Astrocyte (in vitro differentiated cells and primary cell): ENCODE measurements around the gene ATRAID. TPM values are rescaled to one million over a fixed set of nuclear protein-coding genes. Genes with fewer than 3 reads are reported as not detected.

Experiments
- DNase-seq: peaks from one replicate; pipeline ENCODE4 v3.0.0-alpha.2; 2010; ENCODE audit warnings: low read depth
- FAIRE-seq: peaks from 2 replicates; lab custom pipeline; 2011; peaks lifted over from hg19 to GRCh38; lab: Jason Lieb, UNC
- H2AFZ ChIP-seq: 2 replicates; pipeline ENCODE4 v1.6.0; 2012; ENCODE audit warnings: low read depth, low read length, inconsistent platforms
- H3K27ac ChIP-seq: 2 replicates; pipeline ENCODE4 v1.5.1; 2011; ENCODE audit warnings: low read depth, low read length, inconsistent platforms
- H3K27me3 ChIP-seq: 2 replicates; pipeline ENCODE4 v1.6.0; 2011; ENCODE audit warnings: low read length, inconsistent platforms; ENCODE audit not compliant: insufficient read depth
- H3K36me3 ChIP-seq: 2 replicates; pipeline ENCODE4 v1.5.1; 2011; ENCODE audit warnings: low read length, inconsistent platforms; ENCODE audit not compliant: insufficient read depth
- H3K4me1 ChIP-seq: 2 replicates; pipeline ENCODE4 v1.5.1; 2011; ENCODE audit warnings: low read length, inconsistent platforms; ENCODE audit not compliant: insufficient read depth
- H3K4me2 ChIP-seq: 2 replicates; pipeline ENCODE4 v1.6.0; 2012; ENCODE audit warnings: low read length, inconsistent platforms
- H3K4me3 ChIP-seq: 2 replicates; pipeline ENCODE4 v1.5.1; 2011; ENCODE audit warnings: low read depth, mild to moderate bottlenecking, low read length, inconsistent platforms; ENCODE audit not compliant: insufficient read depth
- H3K79me2 ChIP-seq: 2 replicates; pipeline ENCODE4 v1.6.0; 2012; ENCODE audit warnings: mild to moderate bottlenecking, low read length, inconsistent platforms; ENCODE audit not compliant: insufficient read depth
- H3K9ac ChIP-seq: 2 replicates; pipeline ENCODE4 v1.6.0; 2012; ENCODE audit warnings: mild to moderate bottlenecking, low read length, inconsistent platforms
- H3K9me3 ChIP-seq: 2 replicates; pipeline ENCODE4 v1.5.1; 2012; ENCODE audit warnings: low read depth, mild to moderate bottlenecking, low read length, inconsistent platforms; ENCODE audit not compliant: insufficient read depth
- H4K20me1 ChIP-seq: 2 replicates; pipeline ENCODE4 v1.6.0; 2012; ENCODE audit warnings: low read length, inconsistent platforms; ENCODE audit not compliant: insufficient read depth
- H3K27ac Mint-ChIP-seq: one replicate; pipeline ENCODE4 v1.8.0; 2021; ENCODE audit warnings: mild to moderate bottlenecking, mixed read lengths; ENCODE audit not compliant: unreplicated experiment
- H3K27me3 Mint-ChIP-seq: one replicate; pipeline ENCODE4 v1.8.0; 2021; ENCODE audit warnings: low read depth, mixed read lengths; ENCODE audit not compliant: unreplicated experiment
- H3K36me3 Mint-ChIP-seq: one replicate; pipeline ENCODE4 v1.8.0; 2021; ENCODE audit warnings: low read depth, mixed read lengths; ENCODE audit not compliant: unreplicated experiment
- H3K4me1 Mint-ChIP-seq: one replicate; pipeline ENCODE4 v1.8.0; 2021; ENCODE audit warnings: low read depth, mixed read lengths; ENCODE audit not compliant: unreplicated experiment
- H3K4me3 Mint-ChIP-seq: one replicate; pipeline ENCODE4 v1.8.0; 2021; ENCODE audit warnings: mild to moderate bottlenecking, moderate library complexity, mixed read lengths; ENCODE audit not compliant: unreplicated experiment
- H3K9me3 Mint-ChIP-seq: one replicate; pipeline ENCODE4 v1.8.0; 2021; ENCODE audit warnings: mild to moderate bottlenecking, mixed read lengths; ENCODE audit not compliant: unreplicated experiment
- CTCF ChIP-seq: IDR thresholded peaks from 2 replicates; pipeline ENCODE4 v1.5.1; 2011; ENCODE audit warnings: low read depth, mild to moderate bottlenecking, inconsistent platforms, low read length, moderate library complexity; ENCODE audit not compliant: insufficient read depth
- EZH2 ChIP-seq: IDR thresholded peaks from 2 replicates; pipeline ENCODE4 v1.6.1; 2012; ENCODE audit warnings: mild to moderate bottlenecking, low read length, inconsistent platforms; ENCODE audit not compliant: insufficient read depth
- total RNA-seq: library from RNA; stranded (reverse); gene quantifications from 2 replicates; pipeline ENCODE4 v1.2.1, GENCODE V29; 2021

The ATRAID gene
- total RNA-seq, 1 donor from 2014 or later: 62.9 TPM

- H3K79me2 ChIP-seq: no peaks in the 10 kb centered on the region
- no peak overlapping the region for H3K27ac ChIP-seq
- Mint-ChIP-seq H3K27me3 (peaks cover 9% of the 10 kb centered on the region), H3K9me3 (peaks cover 4% of the 10 kb centered on the region), H3K27ac (no peak overlapping the region), H3K4me3 (no peak overlapping the region), H3K4me1 (peaks cover 3% of the 10 kb centered on the region), H3K36me3 (no peaks in the 10 kb centered on the region)
- H3K9ac ChIP-seq: no peak overlapping the region
- H2AFZ ChIP-seq: no peak overlapping the region
- DNase-seq (no peak), FAIRE-seq (no peak)
- H3K27me3 ChIP-seq: peaks cover 53% of the 10 kb centered on the region
- no peaks in the 10 kb centered on the region for H4K20me1 ChIP-seq
- TF ChIP-seq EZH2: no peak
- H3K9me3 ChIP-seq: no peaks in the 10 kb centered on the region
- no peak overlapping the region for H3K4me2 ChIP-seq
- no peak overlapping the region for H3K4me3 ChIP-seq
- H3K4me1 ChIP-seq: no peaks in the 10 kb centered on the region
- no peaks in the 10 kb centered on the region for H3K36me3 ChIP-seq
Observed at GRCh38 chr2:27177441-27178351, 34.1 kb upstream of the ATRAID start.

- Mint-ChIP-seq H3K27me3 (peaks cover 9% of the 10 kb centered on the region), H3K27ac (no peak overlapping the region), H3K36me3 (no peaks in the 10 kb centered on the region), H3K4me3 (no peak overlapping the region), H3K9me3 (peaks cover 4% of the 10 kb centered on the region), H3K4me1 (peaks cover 3% of the 10 kb centered on the region)
- TF ChIP-seq EZH2 (no peak), CTCF (no peak)
- H3K27ac ChIP-seq: no peak overlapping the region
- no peak for FAIRE-seq
- H3K4me3 ChIP-seq: no peak overlapping the region
- no peaks in the 10 kb centered on the region for H3K36me3 ChIP-seq
- no peaks in the 10 kb centered on the region for H4K20me1 ChIP-seq
- no peak overlapping the region for H2AFZ ChIP-seq
- H3K9ac ChIP-seq: no peak overlapping the region
- no peaks in the 10 kb centered on the region for H3K9me3 ChIP-seq
- H3K79me2 ChIP-seq: no peaks in the 10 kb centered on the region
- no peak overlapping the region for H3K4me2 ChIP-seq
- H3K27me3 ChIP-seq: peaks cover 46% of the 10 kb centered on the region
- no peaks in the 10 kb centered on the region for H3K4me1 ChIP-seq
- DNase-seq: no peak
Observed at GRCh38 chr2:27178469-27178868, 33.4 kb upstream of the ATRAID start.

GRCh38 chr2:27179344-27180000 lies 32.4 kb upstream of the ATRAID start:
- H3K27ac ChIP-seq: no peak overlapping the region
- Mint-ChIP-seq H3K4me1 (peaks cover 3% of the 10 kb centered on the region), H3K4me3 (no peak overlapping the region), H3K9me3 (peaks cover 4% of the 10 kb centered on the region), H3K27ac (no peak overlapping the region), H3K36me3 (no peaks in the 10 kb centered on the region), H3K27me3 (peaks cover 9% of the 10 kb centered on the region)
- no peak overlapping the region for H2AFZ ChIP-seq
- no peaks in the 10 kb centered on the region for H3K79me2 ChIP-seq
- H3K4me1 ChIP-seq: no peaks in the 10 kb centered on the region
- H3K4me3 ChIP-seq: no peak overlapping the region
- H3K9me3 ChIP-seq: no peaks in the 10 kb centered on the region
- TF ChIP-seq EZH2 (no peak), CTCF (no peak)
- H3K9ac ChIP-seq: no peak overlapping the region
- no peak for FAIRE-seq
- no peak for DNase-seq
- H4K20me1 ChIP-seq: no peaks in the 10 kb centered on the region
- H3K27me3 ChIP-seq: peaks cover 36% of the 10 kb centered on the region
- H3K4me2 ChIP-seq: no peak overlapping the region
- H3K36me3 ChIP-seq: no peaks in the 10 kb centered on the region
